Muscle of leg (tissue), 11 donors: ENCODE measurements around the gene STK25. TPM values are rescaled to one million over a fixed set of nuclear protein-coding genes. Genes with fewer than 3 reads are reported as not detected.

Experiments used
- DNase-seq: peaks from one replicate; pipeline ENCODE4 v3.0.0; 2013
- H3K27ac ChIP-seq: one replicate; pipeline ENCODE4 v1.5.1; 2013; ENCODE audit warnings: mild to moderate bottlenecking, low read length, control low read depth
- H3K27me3 ChIP-seq: one replicate; pipeline ENCODE4 v1.6.1; 2013; ENCODE audit warnings: low read length; ENCODE audit not compliant: control insufficient read depth, insufficient read depth
- H3K36me3 ChIP-seq: one replicate; pipeline ENCODE4 v1.6.1; 2013; ENCODE audit warnings: low read length; ENCODE audit not compliant: control insufficient read depth, insufficient read depth
- H3K4me1 ChIP-seq: one replicate; pipeline ENCODE4 v1.6.1; 2013; ENCODE audit warnings: low read length; ENCODE audit not compliant: control insufficient read depth, insufficient read depth
- H3K4me3 ChIP-seq: one replicate; pipeline ENCODE4 v1.5.1; 2013; ENCODE audit warnings: low read length, control low read depth
- H3K9me3 ChIP-seq: replicated peaks from 2 replicates; pipeline ENCODE4 v1.6.1; 2013; ENCODE audit warnings: low read depth, low read length; ENCODE audit not compliant: control insufficient read depth
- WGBS: methylation state at CpG from one replicate; pipeline ENCODE4 v1.1.5; 2013; ENCODE audit warnings: missing lambda C conversion rate; ENCODE audit not compliant: insufficient coverage; 5-methylcytosine and 5-hydroxymethylcytosine counted together
- polyA plus RNA-seq, 8 donors: library from polyadenylated mRNA; unstranded; fragments of 120-200 nt; gene quantifications; one replicate each; pipeline versions ENCODE4 v1.2.1 to v1.2.3, GENCODE V29; 2013; ENCODE audit warnings: inconsistent platforms in 1 of 8, low replicate concordance in 1 of 8; ENCODE audit not compliant: insufficient read length in 8 of 8, insufficient read depth in 1 of 8
- total RNA-seq: library from RNA; stranded (reverse); fragments of 120-200 nt; gene quantifications from one replicate; pipeline ENCODE4 v1.2.4, GENCODE V29; 2013

STK25 gene
- total and polyA plus RNA-seq, 9 donors, result 207 to 364 (median 260) TPM

DNA sequence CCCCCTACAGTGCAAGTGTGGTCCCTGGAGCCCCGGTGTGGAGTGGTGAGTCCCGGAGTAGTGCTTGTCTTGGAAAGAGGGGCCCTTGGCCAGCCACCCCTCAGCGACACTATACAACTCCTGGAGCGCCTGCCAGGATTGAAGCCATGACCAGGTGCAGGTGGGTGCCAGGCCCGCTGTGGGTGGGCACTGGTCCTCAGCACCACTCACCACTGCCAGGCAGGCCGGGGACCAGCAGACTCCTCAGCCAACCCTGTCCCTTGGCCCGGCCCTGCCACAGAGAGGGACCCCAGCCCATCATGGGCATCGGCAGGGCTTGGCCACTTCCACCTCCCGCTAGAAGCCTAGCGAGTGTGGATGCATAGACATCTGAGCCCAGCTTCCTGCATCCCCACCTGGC is 42.2 kb downstream of the STK25 start:
- 78% methylated on average over 8 of the region's 10 CpGs for WGBS
- no peaks in the 10 kb centered on the region for H3K27me3 ChIP-seq
- no peaks in the 10 kb centered on the region for H3K9me3 ChIP-seq
- H3K4me3 ChIP-seq, result no peak overlapping the region
- peaks cover 14% of the 10 kb centered on the region for H3K4me1 ChIP-seq
- H3K27ac ChIP-seq, result no peak overlapping the region
- H3K36me3 ChIP-seq, result peaks cover 14% of the 10 kb centered on the region
- no peak for DNase-seq

DNA sequence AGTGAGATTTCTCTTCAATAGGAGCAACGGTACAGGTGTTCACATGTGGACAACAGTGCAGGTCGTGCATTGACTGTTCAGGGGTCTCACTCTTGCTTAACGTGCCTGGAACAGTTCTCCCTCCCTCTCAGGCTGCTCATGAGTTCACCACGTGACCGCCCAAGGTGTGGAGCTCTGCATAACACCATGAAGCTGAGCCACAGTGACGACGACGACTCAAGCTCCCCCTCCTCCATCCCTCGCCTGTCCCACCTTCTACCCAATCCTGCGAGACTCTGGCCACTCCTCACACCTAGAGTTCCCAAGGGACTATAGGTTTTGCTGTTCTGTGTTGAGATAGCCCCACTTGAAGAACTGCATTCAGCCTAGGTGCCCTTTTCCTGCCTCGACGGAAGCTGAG is 42.8 kb downstream of the STK25 start:
- Histone ChIP-seq H3K27ac (no peak overlapping the region), H3K4me3 (no peak overlapping the region), H3K36me3 (peaks cover 14% of the 10 kb centered on the region), H3K9me3 (no peaks in the 10 kb centered on the region), H3K4me1 (peaks cover 17% of the 10 kb centered on the region), H3K27me3 (no peaks in the 10 kb centered on the region)
- WGBS, result 47% methylated on average over 7 of the region's 12 CpGs
- no peak for DNase-seq

GRCh38 chr2:241463276-241464135 is 44.9 kb downstream of the STK25 start:
- Histone ChIP-seq H3K9me3 (no peaks in the 10 kb centered on the region), H3K27ac (peak overlapping the region; percentile 25)
- WGBS, result 81% methylated on average over 12 of the region's 18 CpGs

DNA sequence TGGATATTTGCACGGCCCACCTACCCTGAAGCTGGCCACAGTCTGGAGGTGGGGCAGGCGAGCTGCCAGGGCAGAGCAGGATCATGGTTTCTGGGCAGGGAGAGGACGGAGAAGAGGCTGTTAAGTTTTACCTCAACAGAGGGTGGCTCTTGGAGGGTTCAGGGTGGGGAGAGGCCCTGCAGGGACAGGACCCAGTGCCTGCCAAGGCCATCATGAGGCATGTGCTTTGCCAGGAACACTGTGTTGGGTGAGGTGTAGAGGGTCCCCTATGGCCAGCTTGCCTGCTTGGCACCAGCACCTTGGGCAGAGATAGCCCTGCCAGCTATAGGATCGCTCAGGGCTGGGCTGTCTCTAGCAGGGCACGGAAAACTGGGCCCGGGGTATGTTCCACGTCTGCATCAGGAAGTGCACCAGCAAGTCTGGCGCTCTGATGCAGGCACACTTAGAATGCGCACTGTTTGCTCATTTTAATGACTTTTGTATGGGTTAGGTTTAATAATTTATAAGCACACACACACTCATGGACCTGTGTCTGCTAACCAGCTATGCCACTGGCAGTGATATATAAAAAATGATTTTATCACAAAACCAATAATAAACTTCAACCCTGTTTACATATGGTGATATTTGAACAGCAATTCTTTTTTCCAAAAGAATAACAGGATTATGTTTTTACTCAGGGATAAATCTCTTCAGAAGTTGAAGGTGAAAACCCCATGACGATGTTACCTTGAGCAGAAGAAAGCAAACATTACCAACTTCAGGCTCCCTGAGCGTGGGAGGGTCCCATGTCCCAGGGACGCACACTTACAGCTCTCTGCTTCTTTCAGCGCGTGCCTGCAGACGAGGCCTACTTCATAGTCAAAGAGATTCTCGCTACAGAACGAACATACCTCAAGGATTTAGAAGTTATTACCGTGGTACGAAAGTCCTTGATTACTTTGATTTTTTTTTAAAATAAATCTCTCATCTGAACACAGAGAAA is 46.4 kb downstream of the STK25 start:
- Histone ChIP-seq H3K9me3 (no peaks in the 10 kb centered on the region), H3K36me3 (peaks cover 2% of the 10 kb centered on the region), H3K27me3 (no peaks in the 10 kb centered on the region), H3K4me3 (no peak overlapping the region), H3K4me1 (peaks cover 33% of the 10 kb centered on the region), H3K27ac (no peak overlapping the region)
- 90% methylated on average over 12 of the region's 19 CpGs for WGBS
- no peak for DNase-seq

More at GRCh38 chr2:241463276-241464135, 44.9 kb downstream of the STK25 start:
- Histone ChIP-seq H3K4me3 (no peak overlapping the region), H3K36me3 (peaks cover 7% of the 10 kb centered on the region), H3K27me3 (no peaks in the 10 kb centered on the region), H3K4me1 (peaks cover 33% of the 10 kb centered on the region)
- DNase-seq, result peak; percentile 38

DNA sequence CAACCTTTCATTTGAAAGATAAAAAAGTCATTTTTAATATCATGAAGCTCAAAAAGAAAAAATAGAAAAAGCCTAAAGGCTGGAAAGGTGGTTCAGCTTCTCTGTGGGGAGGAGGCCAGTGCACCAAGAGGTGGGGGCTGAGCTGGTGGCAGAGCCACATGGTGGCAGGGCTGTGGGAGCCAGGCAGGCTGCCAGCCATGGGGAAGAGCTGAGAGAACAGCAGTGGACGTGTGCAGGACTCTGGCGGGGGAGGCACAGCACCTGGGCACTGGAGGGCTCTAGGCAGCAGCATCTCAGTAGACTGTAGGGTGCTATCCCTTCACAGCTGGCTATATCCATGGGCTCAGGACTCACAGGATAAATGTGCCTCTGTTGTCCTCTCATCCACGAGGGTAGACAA is 47.8 kb downstream of the STK25 start:
- peaks cover 33% of the 10 kb centered on the region for H3K4me1 ChIP-seq
- H3K27me3 ChIP-seq, result no peaks in the 10 kb centered on the region
- 61% methylated on average over 3 of the region's 3 CpGs for WGBS
- H3K36me3 ChIP-seq, result peaks cover 2% of the 10 kb centered on the region
- no peak overlapping the region for H3K4me3 ChIP-seq
- H3K27ac ChIP-seq, result no peak overlapping the region
- H3K9me3 ChIP-seq, result no peaks in the 10 kb centered on the region
- no peak for DNase-seq

- Histone ChIP-seq H3K27me3 (no peaks in the 10 kb centered on the region), H3K27ac (peak overlapping the region; percentile 35), H3K36me3 (no peaks in the 10 kb centered on the region), H3K4me1 (peaks cover 33% of the 10 kb centered on the region), H3K4me3 (no peak overlapping the region), H3K9me3 (no peaks in the 10 kb centered on the region)
- no peak for DNase-seq
- 93% methylated on average over 5 of the region's 13 CpGs for WGBS
Measured at GRCh38 chr2:241459520-241459919, 48.9 kb downstream of the STK25 start.

- peak overlapping the region; percentile 29 for H3K27ac ChIP-seq
- no peak for DNase-seq
- H3K4me1 ChIP-seq, result peaks cover 26% of the 10 kb centered on the region
- no peaks in the 10 kb centered on the region for H3K27me3 ChIP-seq
- no peaks in the 10 kb centered on the region for H3K9me3 ChIP-seq
- WGBS, result 95% methylated on average over 4 of the region's 5 CpGs
- no peak overlapping the region for H3K4me3 ChIP-seq
- H3K36me3 ChIP-seq, result no peaks in the 10 kb centered on the region
Measured at GRCh38 chr2:241458687-241459086, 49.7 kb downstream of the STK25 start.

GRCh38 chr2:241456546-241456945 is 51.8 kb downstream of the STK25 start:
- H3K4me1 ChIP-seq, result peaks cover 19% of the 10 kb centered on the region
- no peaks in the 10 kb centered on the region for H3K9me3 ChIP-seq
- H3K4me3 ChIP-seq, result no peak overlapping the region
- 65% methylated on average over 8 of the region's 11 CpGs for WGBS
- H3K27me3 ChIP-seq, result no peaks in the 10 kb centered on the region
- no peak for DNase-seq
- H3K36me3 ChIP-seq, result no peaks in the 10 kb centered on the region
- H3K27ac ChIP-seq, result no peak overlapping the region

DNA sequence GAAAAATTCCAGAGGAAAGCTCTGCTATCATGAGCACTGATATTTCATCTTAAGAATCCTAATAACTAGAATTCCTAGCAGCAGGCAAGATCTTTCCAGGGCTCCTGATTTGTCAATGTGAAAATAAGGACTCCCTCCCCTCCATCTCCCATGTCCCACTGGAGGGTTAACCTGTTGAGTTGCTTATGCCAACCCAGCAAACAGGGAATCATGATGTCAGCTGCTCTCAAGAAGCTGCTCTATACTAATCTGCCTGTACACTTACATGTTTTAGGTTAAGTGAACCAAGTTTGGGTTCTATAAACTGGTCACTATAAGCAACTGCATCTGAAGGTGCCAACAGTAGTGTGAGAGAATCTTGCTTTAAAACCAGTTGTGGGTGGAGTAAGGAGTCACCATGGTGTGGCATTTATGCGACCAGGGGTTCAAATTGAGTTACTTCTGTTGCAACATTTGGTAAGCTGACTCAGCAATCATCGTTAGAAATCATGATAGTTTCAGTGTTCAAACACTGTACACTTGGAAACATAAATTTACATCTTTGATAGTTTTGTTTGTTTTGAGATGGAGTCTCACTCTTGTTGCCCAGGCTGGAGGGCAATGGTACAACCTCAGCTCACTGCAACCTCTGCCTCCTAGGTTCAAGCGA is 53.4 kb downstream of the STK25 start:
- Histone ChIP-seq H3K27ac (no peak overlapping the region), H3K9me3 (no peaks in the 10 kb centered on the region), H3K4me3 (no peak overlapping the region), H3K36me3 (no peaks in the 10 kb centered on the region), H3K27me3 (no peaks in the 10 kb centered on the region), H3K4me1 (peaks cover 13% of the 10 kb centered on the region)
- no peak for DNase-seq
- WGBS, result no CpG with 5 or more reads among the region's 3 CpGs
